Fibroblast of gingiva (primary cell): ENCODE data around the gene MMP3.
"Not testable (repeated sequence)": the region's sequence is repeated elsewhere in the genome, so short reads cannot be mapped to it uniquely, and the experiment has no call there.

Experiments
- DNase-seq: peaks from one replicate; pipeline ENCODE4 v3.0.0-alpha.2; 2011; ENCODE audit warnings: low read depth

The MMP3 gene

GRCh38 chr11:102843489-102843888 is at the start of gene MMP3:
Gene MMP3, minus strand, starts transcription at chr11:102843609. Its CDS starts 63 bp downstream, at chr11:102843546.
- peak; percentile 14 for DNase-seq

- no peak for DNase-seq
These were observed 48.3 kb upstream of the MMP3 start for GRCh38 chr11:102891736-102892135.

GRCh38 chr11:102886999-102887398 is 43.6 kb upstream of the MMP3 start:
- peak; percentile 83 for DNase-seq

GRCh38 chr11:102883141-102883540 is 39.7 kb upstream of the MMP3 start:
- no peak for DNase-seq

- peak; percentile 83 for DNase-seq
These were observed 39.1 kb upstream of the MMP3 start for GRCh38 chr11:102882389-102883024.

GRCh38 chr11:102879801-102880200 is 36.4 kb upstream of the MMP3 start:
- no peak for DNase-seq

- DNase-seq = no peak
These were observed 35.2 kb upstream of the MMP3 start for GRCh38 chr11:102878595-102878994.

GRCh38 chr11:102874852-102875251 is 31.4 kb upstream of the MMP3 start, which contains the start of gene MMP12:
Gene MMP12, minus strand, starts transcription at chr11:102874982. Its CDS starts 45 bp downstream, at chr11:102874937.
- DNase-seq = no peak

- not testable (repeated sequence) for DNase-seq
These were observed 26.1 kb upstream of the MMP3 start for GRCh38 chr11:102869354-102869964.

- DNase-seq = no peak
These were observed 24.9 kb upstream of the MMP3 start for GRCh38 chr11:102868339-102868738.

GRCh38 chr11:102864724-102865123 is 21.3 kb upstream of the MMP3 start:
- DNase-seq = no peak

- no peak for DNase-seq
These were observed 10.5 kb upstream of the MMP3 start for GRCh38 chr11:102853956-102854355.

- no peak for DNase-seq
These were observed 9.6 kb upstream of the MMP3 start for GRCh38 chr11:102853055-102853454.

- peak; percentile 40 for DNase-seq
These were observed 7.8 kb upstream of the MMP3 start for GRCh38 chr11:102850973-102851745.

GRCh38 chr11:102849311-102849710 is 5.9 kb upstream of the MMP3 start:
- DNase-seq = peak; percentile 64

- no peak for DNase-seq
These were observed 2.9 kb upstream of the MMP3 start for GRCh38 chr11:102846292-102846691.

GRCh38 chr11:102842930-102843329 is 479 bp downstream of the MMP3 start:
- peak; percentile 58 for DNase-seq

GRCh38 chr11:102840018-102840417 is 3.4 kb downstream of the MMP3 start:
- no peak for DNase-seq

GRCh38 chr11:102837646-102838045 is 5.8 kb downstream of the MMP3 start:
- no peak for DNase-seq

GRCh38 chr11:102837156-102837555 is 6.3 kb downstream of the MMP3 start:
- DNase-seq = no peak

GRCh38 chr11:102836290-102836875 is 7.0 kb downstream of the MMP3 start:
- DNase-seq = peak; percentile 62

GRCh38 chr11:102833731-102834130 is 9.7 kb downstream of the MMP3 start:
- no peak for DNase-seq

- DNase-seq = no peak
These were observed 10.8 kb downstream of the MMP3 start for GRCh38 chr11:102832612-102833011.
